Epithelial cell of prostate (primary cell): ENCODE measurements around the gene SULT1C3.

Experiments used
- DNase-seq: peaks from one replicate; pipeline ENCODE4 v3.0.0-alpha.2; 2011; ENCODE audit warnings: low read depth, low spot score
- H3K27ac ChIP-seq: fragments of 450-650 bp; 2 replicates; pipeline ENCODE4 v1.5.1; 2017; ENCODE audit warnings: mild to moderate bottlenecking

Gene SULT1C3

GRCh38 chr2:108239786-108240185 lies at the start of gene SULT1C3:
Gene SULT1C3 (plus strand): TSS chr2:108239968. CDS start chr2:108247195, 7,227 bp downstream.
- no peak within 1 kb of the TSS for H3K27ac ChIP-seq
- no peak for DNase-seq

GRCh38 chr2:108193251-108193650 lies 46.5 kb upstream of the SULT1C3 start:
- no peak for DNase-seq
- no peak overlapping the region for H3K27ac ChIP-seq

- no peak overlapping the region for H3K27ac ChIP-seq
- no peak for DNase-seq
Observed at GRCh38 chr2:108194409-108195132, 45.2 kb upstream of the SULT1C3 start.

- DNase-seq = no peak
- no peak overlapping the region for H3K27ac ChIP-seq
Observed at GRCh38 chr2:108195133-108195439, 44.7 kb upstream of the SULT1C3 start.

DNA sequence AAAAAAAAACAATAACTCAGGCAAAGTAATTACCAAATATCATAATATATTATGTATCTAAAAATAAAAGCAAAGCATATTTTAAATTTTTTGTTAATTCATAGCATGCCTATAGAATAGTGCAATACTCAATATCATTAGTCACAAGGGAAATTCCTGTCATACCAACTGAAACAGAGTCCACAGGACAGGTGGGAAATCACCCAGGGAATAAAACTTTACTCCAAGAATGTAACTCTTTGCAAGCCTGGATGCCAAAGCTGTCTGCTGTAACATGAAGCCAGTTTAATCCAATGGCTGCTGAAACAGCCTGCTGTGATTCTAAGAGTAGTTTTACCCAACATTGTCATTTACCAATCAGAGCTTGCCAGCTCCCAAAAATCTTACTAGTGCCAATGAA lies 40.0 kb upstream of the SULT1C3 start:
- no peak for DNase-seq
- H3K27ac ChIP-seq = peak overlapping the region; percentile 48

GRCh38 chr2:108200569-108200968 lies 39.2 kb upstream of the SULT1C3 start:
- no peak overlapping the region for H3K27ac ChIP-seq
- no peak for DNase-seq

- peak overlapping the region; percentile 41 for H3K27ac ChIP-seq
- peak; percentile 68 for DNase-seq
Observed at GRCh38 chr2:108212671-108213070, 27.1 kb upstream of the SULT1C3 start.

- DNase-seq = peak; percentile 58
Observed at GRCh38 chr2:108215794-108216211, 24.0 kb upstream of the SULT1C3 start.

DNA sequence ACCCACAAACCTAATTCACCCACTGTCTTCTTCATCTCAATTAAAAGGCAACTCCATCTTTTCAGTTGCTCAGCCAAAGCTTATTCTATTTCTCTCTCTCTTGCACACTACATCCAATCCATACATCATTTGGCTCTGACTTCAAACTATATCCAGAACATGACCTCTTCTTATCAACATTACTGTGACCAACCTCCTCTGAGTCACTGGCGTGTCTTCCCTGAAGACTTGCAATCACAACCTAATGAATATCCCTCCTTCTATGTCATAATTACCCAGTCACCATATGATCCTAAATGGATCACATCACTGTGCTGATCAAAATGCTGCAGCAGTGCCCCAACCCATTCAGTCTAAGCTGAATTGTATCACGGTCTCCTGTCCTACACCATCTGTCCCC lies 22.6 kb upstream of the SULT1C3 start:
- H3K27ac ChIP-seq = no peak overlapping the region
- DNase-seq = no peak

More at GRCh38 chr2:108215794-108216211, 24.0 kb upstream of the SULT1C3 start:
- H3K27ac ChIP-seq = peak overlapping the region; percentile 49

DNA sequence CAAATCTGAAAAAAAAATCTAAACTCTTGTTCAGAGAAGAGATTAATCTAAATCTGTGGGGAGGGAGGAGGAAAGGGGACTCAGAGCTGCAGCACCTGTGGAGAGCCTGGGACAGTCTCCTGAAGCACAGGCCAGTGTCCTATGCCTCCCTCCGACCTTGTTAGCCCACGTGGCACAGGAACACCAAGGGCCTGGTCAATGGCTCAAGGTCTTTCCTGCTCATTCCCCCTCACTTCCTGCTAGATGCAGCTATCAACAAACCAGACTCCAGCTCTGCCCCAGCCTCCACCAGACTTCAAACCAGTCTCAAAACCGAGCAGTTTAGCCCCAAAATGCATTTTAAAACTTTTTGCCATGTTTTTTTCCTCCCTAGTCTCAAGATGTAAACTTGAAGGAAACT lies 20.1 kb upstream of the SULT1C3 start:
- H3K27ac ChIP-seq = no peak overlapping the region
- DNase-seq = no peak

DNA sequence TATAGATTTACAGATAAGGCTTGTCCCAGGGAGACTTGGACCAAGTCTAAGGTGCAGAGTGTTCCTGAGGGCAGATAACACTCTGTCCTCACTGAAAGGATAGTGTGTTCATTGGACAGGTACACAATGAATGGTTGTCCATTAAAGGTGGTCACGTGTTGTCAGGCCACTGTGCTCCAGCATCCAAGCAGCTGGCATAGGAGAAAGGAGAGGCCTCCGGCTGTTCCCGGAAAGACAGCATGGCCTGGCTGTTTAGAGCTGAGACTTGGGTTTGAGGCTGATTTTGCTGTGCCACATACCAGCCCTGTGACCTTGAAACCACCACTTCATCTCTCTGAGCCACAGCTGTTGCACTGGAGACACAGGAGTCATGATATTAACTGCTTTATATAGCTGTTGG lies 19.6 kb upstream of the SULT1C3 start:
- DNase-seq = no peak
- no peak overlapping the region for H3K27ac ChIP-seq

DNA sequence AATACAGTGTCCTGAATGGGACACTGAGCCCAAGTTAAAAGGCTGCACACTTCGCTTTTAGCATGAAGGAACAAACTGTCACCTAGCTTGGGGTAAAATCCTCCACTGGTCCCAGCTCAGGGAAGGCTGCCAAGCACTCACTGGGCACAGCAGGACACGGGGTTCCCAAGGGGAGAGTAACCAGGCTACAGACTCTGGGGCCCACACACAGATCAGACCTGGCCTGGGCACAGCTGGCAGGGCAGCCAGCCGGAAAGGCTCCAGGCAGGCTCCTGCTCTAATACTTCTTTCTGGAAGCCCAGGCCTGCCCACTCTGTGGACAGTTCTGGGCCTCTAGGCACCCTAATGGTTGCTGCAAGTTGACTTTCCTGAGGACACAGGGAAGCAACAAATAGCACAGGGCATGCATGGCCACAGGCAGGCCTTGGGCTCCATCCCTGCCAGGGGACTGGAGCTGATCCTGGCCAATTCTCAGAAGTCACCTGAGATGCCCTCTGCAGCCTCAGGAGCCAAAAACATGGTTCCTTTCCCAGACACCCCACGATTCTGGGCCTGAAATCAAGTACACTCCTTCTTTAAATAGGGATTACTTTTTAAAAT lies 18.7 kb upstream of the SULT1C3 start:
- no peak for DNase-seq

GRCh38 chr2:108222261-108222660 lies 17.5 kb upstream of the SULT1C3 start:
- H3K27ac ChIP-seq = no peak overlapping the region
- no peak for DNase-seq

More for the DNA sequence above, 18.7 kb upstream of the SULT1C3 start:
- H3K27ac ChIP-seq = no peak overlapping the region

- no peak for DNase-seq
- no peak overlapping the region for H3K27ac ChIP-seq
Observed at GRCh38 chr2:108223573-108223972, 16.2 kb upstream of the SULT1C3 start.

DNA sequence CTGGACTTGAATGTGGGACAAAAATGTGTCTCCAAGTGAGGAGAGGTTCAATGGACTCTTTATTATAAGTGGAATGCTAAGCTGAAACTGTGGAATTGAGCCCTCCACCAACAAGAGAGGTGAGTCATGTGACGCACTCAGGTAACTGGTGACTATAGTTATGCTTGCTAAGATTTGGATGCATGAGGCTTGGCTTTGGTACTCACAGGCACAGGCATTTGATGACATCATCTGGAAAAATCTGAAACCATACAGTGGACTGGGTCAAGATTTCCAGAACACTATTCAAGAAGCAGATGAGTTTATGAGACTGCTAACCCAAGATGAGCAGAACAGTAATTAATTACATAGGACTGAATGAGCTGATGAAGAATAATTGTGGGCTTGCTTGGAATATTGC lies 15.7 kb upstream of the SULT1C3 start:
- no peak for DNase-seq
- H3K27ac ChIP-seq = no peak overlapping the region

- H3K27ac ChIP-seq = no peak overlapping the region
- DNase-seq = no peak
Observed at GRCh38 chr2:108226564-108226963, 13.2 kb upstream of the SULT1C3 start.

- H3K27ac ChIP-seq = no peak overlapping the region
- no peak for DNase-seq
Observed at GRCh38 chr2:108228006-108228405, 11.8 kb upstream of the SULT1C3 start.

DNA sequence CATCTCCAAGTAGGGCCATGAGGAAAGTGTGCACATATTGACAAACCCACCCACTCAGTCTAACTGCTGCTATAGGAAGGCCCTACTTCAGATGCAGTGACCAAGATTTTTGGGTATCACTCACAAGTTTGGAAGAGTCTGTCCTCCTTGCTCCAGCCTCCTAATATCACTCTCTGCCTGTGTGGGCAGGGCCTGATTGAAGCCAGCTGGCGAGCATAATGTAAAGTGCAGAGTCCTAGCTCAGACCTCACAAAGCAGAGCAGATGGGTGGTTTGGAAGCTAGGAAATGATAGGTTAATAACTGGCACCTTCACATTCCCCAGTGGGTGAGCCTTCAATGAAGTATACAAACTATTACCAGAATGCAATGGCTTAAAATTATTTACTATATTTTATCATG lies 11.2 kb upstream of the SULT1C3 start:
- DNase-seq = no peak
- H3K27ac ChIP-seq = no peak overlapping the region

GRCh38 chr2:108229875-108230274 lies 9.9 kb upstream of the SULT1C3 start:
- DNase-seq = no peak
- H3K27ac ChIP-seq = no peak overlapping the region

DNA sequence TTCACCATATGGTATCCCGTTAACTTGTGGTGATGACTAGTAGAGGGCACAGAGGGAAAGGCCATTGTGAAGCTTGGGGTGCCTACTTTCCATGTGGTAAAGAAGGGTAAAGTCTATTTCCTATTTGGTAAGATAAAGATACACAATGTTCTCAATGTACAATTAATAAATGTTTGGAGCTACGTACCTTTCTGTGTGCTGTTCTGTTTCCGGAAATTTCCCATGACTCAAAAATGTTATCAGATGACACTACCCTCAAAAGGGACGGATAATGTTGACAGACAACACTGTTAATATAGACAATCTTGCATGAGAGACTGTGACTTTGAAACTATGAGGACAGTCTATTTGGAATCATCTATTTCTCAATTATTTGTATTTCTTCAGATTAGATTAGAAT lies 4.2 kb upstream of the SULT1C3 start:
- DNase-seq = no peak
- H3K27ac ChIP-seq = no peak overlapping the region

DNA sequence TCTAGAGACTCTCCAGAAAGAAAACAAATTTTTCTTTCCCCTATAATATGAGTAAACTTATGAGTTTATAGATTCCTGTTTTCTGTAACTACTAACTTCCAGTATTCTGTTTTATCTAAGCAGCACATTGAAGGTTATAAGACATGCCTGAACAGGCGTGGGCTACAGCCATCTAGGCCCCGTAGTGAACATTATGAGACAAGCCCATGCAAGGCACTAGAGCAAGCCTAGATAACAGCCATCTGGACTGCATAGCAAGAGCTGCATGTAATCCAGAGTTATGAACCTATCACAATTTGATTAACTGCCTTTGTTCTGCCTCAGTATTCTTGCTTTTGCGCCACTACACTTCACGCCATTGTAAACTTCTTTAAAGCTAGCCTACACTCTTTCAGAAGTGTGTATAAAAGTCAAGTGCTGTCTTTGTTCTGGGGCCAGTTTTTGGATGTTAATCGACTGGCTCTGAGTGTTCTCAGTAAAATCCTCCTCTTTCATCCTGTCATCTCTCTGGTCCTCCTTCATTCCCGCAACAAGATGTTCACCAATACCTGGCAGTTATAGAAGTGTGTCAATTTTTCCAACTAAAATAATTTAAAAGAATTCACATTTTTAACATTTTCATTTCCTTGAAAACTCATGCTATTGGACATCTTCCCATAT lies 3.0 kb upstream of the SULT1C3 start:
- H3K27ac ChIP-seq = no peak overlapping the region
- peak; percentile 73 for DNase-seq

DNA sequence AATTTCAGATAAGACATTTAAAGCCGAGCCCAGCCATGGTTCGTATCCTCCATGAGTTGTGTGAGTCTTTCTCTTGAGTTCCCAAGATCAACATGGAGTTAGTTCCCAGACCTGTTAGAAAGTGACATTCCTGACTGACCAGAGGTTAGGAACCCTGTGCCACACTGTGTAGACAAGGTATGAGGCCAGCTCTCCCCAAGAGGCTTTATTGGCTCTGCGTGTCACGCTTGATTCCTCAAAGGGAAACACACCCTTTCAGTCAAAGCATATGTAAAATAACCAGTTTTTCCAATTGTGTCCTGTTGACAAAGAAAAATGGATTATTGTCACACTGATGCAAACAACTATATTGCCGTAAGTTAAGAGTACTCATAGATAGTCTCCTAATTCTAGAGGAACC lies 1.2 kb downstream of the SULT1C3 start:
- H3K27ac ChIP-seq = no peak overlapping the region
- no peak for DNase-seq
